ENCODE measurements around the gene TRIM41. TPM values are rescaled to one million over a fixed set of nuclear protein-coding genes. Genes with fewer than 3 reads are reported as not detected.

The TRIM41 gene
- total and polyA plus RNA-seq, 2 of the 13 experiments (the other 11 are each of a cell fraction or from before 2014, with no cell fraction given) = 10.2 to 16.7 TPM

GRCh38 chr5:181260720-181261319, 37.7 kb downstream of the TRIM41 start, which contains the start of gene TRIM52 (continued):
- TF ChIP-seq ZFX (CRISPR knock-in tag; IDR thresholded peaks at IDR 0.05; ENCODE audit: low read depth) (peak; percentile 79; the same call in 1 of the 2 replicates), ZNF629 (CRISPR knock-in tag; conservative IDR thresholded peaks at IDR 0.05) (no peak), PPARG (CRISPR knock-in tag; conservative IDR thresholded peaks at IDR 0.05) (peak; percentile 69), MXD4 (CRISPR knock-in tag; IDR thresholded peaks at IDR 0.05) (peak; percentile 91), KIAA2018 (CRISPR knock-in tag; IDR thresholded peaks at IDR 0.05; ENCODE audit: borderline replicate concordance) (no peak), TOPORS (CRISPR knock-in tag; IDR thresholded peaks at IDR 0.05) (peak; percentile 72; the same call in 1 of the 2 replicates), THRA (CRISPR knock-in tag; IDR thresholded peaks at IDR 0.05; ENCODE audit: borderline replicate concordance) (peak; percentile 68; the same call in 1 of the 2 replicates), HNF4A (CRISPR knock-in tag; IDR thresholded peaks at IDR 0.05) (no peak), ELF4 (CRISPR knock-in tag; IDR thresholded peaks at IDR 0.05; ENCODE audit: borderline replicate concordance) (no peak), PREB (CRISPR knock-in tag; IDR thresholded peaks at IDR 0.05) (no peak), ZNF720 (CRISPR knock-in tag; IDR thresholded peaks at IDR 0.05) (no peak; the same call in 1 of the 2 replicates), SKI (IDR thresholded peaks at IDR 0.05; ENCODE audit: partially characterized antibody) (peak; percentile 21), CERS6 (CRISPR knock-in tag; IDR thresholded peaks at IDR 0.05) (no peak), GMEB1 (CRISPR knock-in tag; IDR thresholded peaks at IDR 0.05; ENCODE audit: borderline replicate concordance) (peak; percentile 88), MLLT10 (CRISPR knock-in tag; IDR thresholded peaks at IDR 0.05) (no peak)
